HT-29 (cell line): Measurements from ENCODE around the gene VPS50. TPM values are rescaled to one million over a fixed set of nuclear protein-coding genes. Genes with fewer than 3 reads are reported as not detected.
A peak's percentile ranks its signal among the peaks of the same experiment; 100 is the strongest.
"Not testable (repeated sequence)": the region's sequence is repeated elsewhere in the genome, so short reads cannot be mapped to it uniquely, and the experiment has no call there.

ENCODE experiments used
- DNase-seq: peaks from one replicate; pipeline ENCODE4 v3.0.0-alpha.2; 2015; ENCODE audit warnings: low spot score
- total RNA-seq: library from RNA; depleted of rRNA; stranded (reverse); fragments of >200 nt; shearing (Covaris generic); gene quantifications from 2 replicates; pipeline ENCODE4 v1.2.3, GENCODE V29; 2014

Gene VPS50
- total RNA-seq, 1 experiment from 2014 or later, result 15.9 TPM

GRCh38 chr7:93238131-93238530, 6.0 kb downstream of the VPS50 start:
- DNase-seq, result no peak

- DNase-seq, result no peak
Observed at GRCh38 chr7:93238748-93239147, 6.6 kb downstream of the VPS50 start.

- no peak for DNase-seq
Observed at GRCh38 chr7:93239824-93240223, 7.7 kb downstream of the VPS50 start.

GRCh38 chr7:93242106-93242505, 9.9 kb downstream of the VPS50 start:
- DNase-seq, result no peak

GRCh38 chr7:93245525-93246432, 13.6 kb downstream of the VPS50 start:
- DNase-seq, result peak; percentile 71

GRCh38 chr7:93249491-93250148, 17.5 kb downstream of the VPS50 start:
- no peak for DNase-seq

- no peak for DNase-seq
Observed at GRCh38 chr7:93258661-93259060, 26.5 kb downstream of the VPS50 start.

- DNase-seq, result no peak
Observed at GRCh38 chr7:93262535-93262934, 30.4 kb downstream of the VPS50 start.

GRCh38 chr7:93265220-93265619, 33.1 kb downstream of the VPS50 start:
- DNase-seq, result no peak

- DNase-seq, result no peak
Observed at GRCh38 chr7:93279541-93279940, 47.4 kb downstream of the VPS50 start.

GRCh38 chr7:93284908-93285307, 52.7 kb downstream of the VPS50 start:
- no peak for DNase-seq

GRCh38 chr7:93293229-93293628, 61.1 kb downstream of the VPS50 start:
- DNase-seq, result no peak

- no peak for DNase-seq
Observed at GRCh38 chr7:93298206-93298605, 66.0 kb downstream of the VPS50 start.

GRCh38 chr7:93298671-93299070, 66.5 kb downstream of the VPS50 start:
- DNase-seq, result no peak

GRCh38 chr7:93301736-93302135, 69.6 kb downstream of the VPS50 start:
- no peak for DNase-seq

GRCh38 chr7:93307131-93307660, 75.0 kb downstream of the VPS50 start:
- no peak for DNase-seq

- no peak for DNase-seq
Observed at GRCh38 chr7:93307943-93308342, 75.8 kb downstream of the VPS50 start.

- DNase-seq, result no peak
Observed at GRCh38 chr7:93310346-93310745, 78.2 kb downstream of the VPS50 start.

- no peak for DNase-seq
Observed at GRCh38 chr7:93314449-93314848, 82.3 kb downstream of the VPS50 start.

GRCh38 chr7:93315896-93316295, 83.7 kb downstream of the VPS50 start:
- DNase-seq, result no peak

- no peak for DNase-seq
Observed at GRCh38 chr7:93316730-93317129, 84.6 kb downstream of the VPS50 start.

GRCh38 chr7:93320887-93321286, 88.7 kb downstream of the VPS50 start:
- DNase-seq, result no peak

- not testable (repeated sequence) for DNase-seq
Observed at GRCh38 chr7:93326291-93326690, 94.1 kb downstream of the VPS50 start.
